ENCODE measurements around the gene SPAAR. TPM values are rescaled to one million over a fixed set of nuclear protein-coding genes. Genes with fewer than 3 reads are reported as not detected.

The SPAAR gene
- total RNA-seq, 4 donors from 2014 or later = 0.29 to 11.7 (median 2.3) TPM

- TF ChIP-seq POLR2A (IDR thresholded peaks at IDR 0.05) (no peak), CTCF (IDR thresholded peaks at IDR 0.05) (no peak)
- intact Hi-C loops (cut with DNase I; ENCODE audit: low total_unique reads) = loop anchor here (5.0 kb wide), 1 partner anchor 47 kb away; no protein-coding TSS in a partner anchor
- H3K4me3 ChIP-seq = no peak overlapping the region
- no peaks in the 10 kb centered on the region for H3K36me3 ChIP-seq
- H3K27me3 ChIP-seq = no peaks in the 10 kb centered on the region
- H3K4me1 ChIP-seq = peaks cover 0 to 4% of the 10 kb centered on the region in 2 donors
- H3K27ac ChIP-seq = peak overlapping the region in 1 of 2 donors; percentile 35
- DNase-seq = no peak
- no peaks in the 10 kb centered on the region for H3K9me3 ChIP-seq
Measured at GRCh38 chr9:35948901-35949318, 39.6 kb downstream of the SPAAR start.

GRCh38 chr9:35951736-35952135, 42.4 kb downstream of the SPAAR start:
- intact Hi-C loops (cut with DNase I; ENCODE audit: low total_unique reads) = no loop called here
- H3K4me1 ChIP-seq = no peaks in the 10 kb centered on the region
- H3K4me3 ChIP-seq = no peak overlapping the region
- DNase-seq = no peak
- no peaks in the 10 kb centered on the region for H3K27me3 ChIP-seq
- no peaks in the 10 kb centered on the region for H3K9me3 ChIP-seq
- TF ChIP-seq POLR2A (IDR thresholded peaks at IDR 0.05) (no peak), CTCF (IDR thresholded peaks at IDR 0.05) (no peak)
- no peaks in the 10 kb centered on the region for H3K36me3 ChIP-seq
- H3K27ac ChIP-seq = peak overlapping the region in 1 of 2 donors; percentile 23

GRCh38 chr9:35952526-35953191, 43.4 kb downstream of the SPAAR start:
- Histone ChIP-seq H3K27me3 (no peaks in the 10 kb centered on the region), H3K27ac (no peak overlapping the region), H3K4me3 (no peak overlapping the region), H3K4me1 (no peaks in the 10 kb centered on the region), H3K9me3 (no peaks in the 10 kb centered on the region), H3K36me3 (no peaks in the 10 kb centered on the region)
- intact Hi-C loops (cut with DNase I; ENCODE audit: low total_unique reads) = no loop called here
- DNase-seq = no peak
- TF ChIP-seq CTCF (IDR thresholded peaks at IDR 0.05) (no peak), POLR2A (IDR thresholded peaks at IDR 0.05) (no peak)

GRCh38 chr9:35954942-35955546, 45.8 kb downstream of the SPAAR start:
- intact Hi-C loops (cut with DNase I; ENCODE audit: low total_unique reads) = no loop called here
- Histone ChIP-seq H3K27me3 (no peaks in the 10 kb centered on the region), H3K9me3 (no peaks in the 10 kb centered on the region), H3K4me1 (no peaks in the 10 kb centered on the region), H3K36me3 (no peaks in the 10 kb centered on the region), H3K27ac (no peak overlapping the region), H3K4me3 (no peak overlapping the region)
- peak; percentile 37 to 65 for DNase-seq
- TF ChIP-seq CTCF (IDR thresholded peaks at IDR 0.05) (peak; percentile 78 to 87 (median 83)), POLR2A (IDR thresholded peaks at IDR 0.05) (no peak)

GRCh38 chr9:35956651-35957050, 47.4 kb downstream of the SPAAR start:
- no peak overlapping the region for H3K4me3 ChIP-seq
- TF ChIP-seq POLR2A (IDR thresholded peaks at IDR 0.05) (no peak), CTCF (IDR thresholded peaks at IDR 0.05) (no peak)
- H3K27me3 ChIP-seq = no peaks in the 10 kb centered on the region
- H3K4me1 ChIP-seq = no peaks in the 10 kb centered on the region
- no peaks in the 10 kb centered on the region for H3K9me3 ChIP-seq
- intact Hi-C loops (cut with DNase I; ENCODE audit: low total_unique reads) = no loop called here
- no peak for DNase-seq
- H3K27ac ChIP-seq = no peak overlapping the region
- no peaks in the 10 kb centered on the region for H3K36me3 ChIP-seq
